Inferior parietal cortex (tissue), 1 donor: Measurements from ENCODE around the gene NMS.

Experiments used
- DNase-seq: peaks from one replicate; pipeline ENCODE4 v3.0.0-alpha.2; 2016; ENCODE audit errors: extremely low spot score

Gene NMS

GRCh38 chr2:100484390-100484789, 14.1 kb downstream of the NMS start:
- DNase-seq, result no peak

GRCh38 chr2:100485396-100485795, 15.1 kb downstream of the NMS start:
- DNase-seq, result no peak

- no peak for DNase-seq
Observed at GRCh38 chr2:100494712-100495111, 24.4 kb downstream of the NMS start.

- no peak for DNase-seq
Observed at GRCh38 chr2:100502782-100503181, 32.5 kb downstream of the NMS start.

GRCh38 chr2:100504542-100504941, 34.3 kb downstream of the NMS start:
- no peak for DNase-seq

- DNase-seq, result no peak
Observed at GRCh38 chr2:100509066-100509465, 38.8 kb downstream of the NMS start.

GRCh38 chr2:100513650-100514049, 43.4 kb downstream of the NMS start:
- DNase-seq, result peak; percentile 38

- no peak for DNase-seq
Observed at GRCh38 chr2:100517556-100517955, 47.3 kb downstream of the NMS start.

GRCh38 chr2:100518801-100519200, 48.5 kb downstream of the NMS start:
- DNase-seq, result no peak

GRCh38 chr2:100520224-100520623, 49.9 kb downstream of the NMS start:
- DNase-seq, result no peak

GRCh38 chr2:100522430-100522829, 52.1 kb downstream of the NMS start:
- no peak for DNase-seq

GRCh38 chr2:100524331-100524730, 54.0 kb downstream of the NMS start:
- no peak for DNase-seq

GRCh38 chr2:100526868-100527267, 56.6 kb downstream of the NMS start:
- no peak for DNase-seq

GRCh38 chr2:100527440-100528015, 57.2 kb downstream of the NMS start:
- DNase-seq, result no peak

- no peak for DNase-seq
Observed at GRCh38 chr2:100529176-100529575, 58.9 kb downstream of the NMS start.

GRCh38 chr2:100529900-100530299, 59.6 kb downstream of the NMS start:
- DNase-seq, result no peak
